GM18507 (cell line): Measurements from ENCODE around the gene FAM163B.

Source experiments
- DNase-seq: peaks from one replicate; pipeline ENCODE4 v3.0.0; 2011; ENCODE audit warnings: low read depth; ENCODE audit not compliant: insufficient read length; ENCODE audit errors: extremely low spot score
- FAIRE-seq: peaks from 2 replicates; lab custom pipeline; 2011; peaks lifted over from hg19 to GRCh38; lab: Jason Lieb, UNC

FAM163B gene

GRCh38 chr9:133621725-133622267 is 12.6 kb upstream of the FAM163B start:
- FAIRE-seq (no peak), DNase-seq (no peak)

GRCh38 chr9:133619791-133620190 is 10.6 kb upstream of the FAM163B start:
- peak; percentile 72 for FAIRE-seq

GRCh38 chr9:133618726-133619125 is 9.5 kb upstream of the FAM163B start:
- no peak for FAIRE-seq
- DNase-seq: no peak

More at GRCh38 chr9:133619791-133620190, 10.6 kb upstream of the FAM163B start:
- no peak for DNase-seq

- DNase-seq (no peak), FAIRE-seq (no peak)
Observed at GRCh38 chr9:133616643-133617405, 7.6 kb upstream of the FAM163B start.

- DNase-seq (no peak), FAIRE-seq (no peak)
Observed at GRCh38 chr9:133615606-133616188, 6.5 kb upstream of the FAM163B start.

- DNase-seq (no peak), FAIRE-seq (no peak)
Observed at GRCh38 chr9:133615186-133615585, 6.0 kb upstream of the FAM163B start.

GRCh38 chr9:133614678-133615077 is 5.5 kb upstream of the FAM163B start:
- DNase-seq (no peak), FAIRE-seq (no peak)

- DNase-seq: no peak
- no peak for FAIRE-seq
Observed at GRCh38 chr9:133614056-133614455, 4.9 kb upstream of the FAM163B start.

GRCh38 chr9:133613432-133613831 is 4.2 kb upstream of the FAM163B start:
- DNase-seq: no peak
- FAIRE-seq: no peak

- FAIRE-seq (no peak), DNase-seq (no peak)
Observed at GRCh38 chr9:133612816-133613215, 3.6 kb upstream of the FAM163B start.

- FAIRE-seq: no peak
Observed at GRCh38 chr9:133612051-133612450, 2.9 kb upstream of the FAM163B start.

GRCh38 chr9:133610845-133611244 is 1.7 kb upstream of the FAM163B start:
- DNase-seq (no peak), FAIRE-seq (no peak)

More at GRCh38 chr9:133612051-133612450, 2.9 kb upstream of the FAM163B start:
- DNase-seq: no peak

- DNase-seq (no peak), FAIRE-seq (no peak)
Observed at GRCh38 chr9:133608889-133609288, 300 bp downstream of the FAM163B start.

- FAIRE-seq (no peak), DNase-seq (no peak)
Observed at GRCh38 chr9:133608382-133608781, 807 bp downstream of the FAM163B start.

GRCh38 chr9:133607976-133608375 is 1.2 kb downstream of the FAM163B start:
- DNase-seq: no peak
- no peak for FAIRE-seq

GRCh38 chr9:133607381-133607780 is 1.8 kb downstream of the FAM163B start:
- DNase-seq: no peak
- FAIRE-seq: no peak

- DNase-seq (no peak), FAIRE-seq (no peak)
Observed at GRCh38 chr9:133606708-133607025, 2.5 kb downstream of the FAM163B start.

- FAIRE-seq (no peak), DNase-seq (no peak)
Observed at GRCh38 chr9:133605856-133606707, 3.1 kb downstream of the FAM163B start.

- DNase-seq: no peak
- no peak for FAIRE-seq
Observed at GRCh38 chr9:133605446-133605845, 3.7 kb downstream of the FAM163B start.

- FAIRE-seq (no peak), DNase-seq (no peak)
Observed at GRCh38 chr9:133604856-133605255, 4.3 kb downstream of the FAM163B start.
